Measurements from ENCODE around the gene TTLL5.
"Not testable (repeated sequence)": the region's sequence is repeated elsewhere in the genome, so short reads cannot be mapped to it uniquely, and the experiment has no call there.

Gene TTLL5

DNA sequence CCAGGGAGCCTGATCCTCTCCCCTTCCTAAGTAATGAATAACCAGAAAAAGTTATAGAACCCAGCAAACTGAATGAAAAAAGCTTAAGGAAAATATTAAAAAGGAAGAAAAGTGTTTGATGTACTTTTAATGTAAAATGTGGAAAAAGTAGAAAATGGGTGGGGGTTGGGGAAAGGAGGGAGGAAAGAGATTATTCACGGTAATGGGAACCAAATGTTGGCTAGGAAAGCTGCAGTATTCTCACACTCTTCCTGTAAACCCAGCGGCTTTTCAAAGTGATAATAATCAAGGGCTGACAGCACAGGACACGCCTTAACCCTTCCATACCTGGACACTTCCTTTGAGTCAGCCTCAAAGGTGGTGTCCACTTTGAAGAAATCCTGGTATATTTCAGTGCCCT lies 181.5 kb downstream of the TTLL5 start:
- Mint-ChIP-seq H3K27ac (ENCODE audit: low read depth) (no peak overlapping the region), H3K4me1 (no peaks in the 10 kb centered on the region), H3K27me3 (no peaks in the 10 kb centered on the region), H3K36me3 (ENCODE audit: insufficient read depth) (peaks cover 5% of the 10 kb centered on the region), H3K9me3 (no peaks in the 10 kb centered on the region), H3K4me3 (no peak overlapping the region)
- no peak for ATAC-seq (replicated peaks; ENCODE audit: extremely low read depth, poor library complexity, severe bottlenecking)
- DNase-seq (ENCODE audit: low spot score in 2 of 2) = no peak

DNA sequence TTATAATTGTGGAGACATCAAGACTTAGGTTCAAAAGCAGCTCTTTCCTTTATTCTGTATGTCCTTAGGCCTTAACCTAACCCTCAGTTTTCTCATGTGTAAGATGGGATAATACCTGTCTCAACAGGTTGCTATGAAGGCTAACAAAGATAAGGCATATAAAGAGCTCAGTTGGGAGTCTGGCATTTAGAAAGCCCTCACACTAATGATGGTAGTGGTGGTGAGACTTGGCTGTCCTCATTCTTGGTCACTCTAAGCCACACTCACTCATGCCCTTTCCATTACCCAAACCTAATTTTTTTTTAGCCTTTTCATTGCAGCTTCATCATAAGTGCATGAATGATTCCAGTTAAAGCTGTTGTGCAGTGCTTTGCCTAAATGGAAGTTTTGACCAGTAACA lies 183.4 kb downstream of the TTLL5 start:
- H3K27ac Mint-ChIP-seq (ENCODE audit: low read depth) = no peak overlapping the region
- ATAC-seq (replicated peaks; ENCODE audit: extremely low read depth, poor library complexity, severe bottlenecking) = no peak
- H3K36me3 Mint-ChIP-seq (ENCODE audit: insufficient read depth) = peaks cover 5% of the 10 kb centered on the region

DNA sequence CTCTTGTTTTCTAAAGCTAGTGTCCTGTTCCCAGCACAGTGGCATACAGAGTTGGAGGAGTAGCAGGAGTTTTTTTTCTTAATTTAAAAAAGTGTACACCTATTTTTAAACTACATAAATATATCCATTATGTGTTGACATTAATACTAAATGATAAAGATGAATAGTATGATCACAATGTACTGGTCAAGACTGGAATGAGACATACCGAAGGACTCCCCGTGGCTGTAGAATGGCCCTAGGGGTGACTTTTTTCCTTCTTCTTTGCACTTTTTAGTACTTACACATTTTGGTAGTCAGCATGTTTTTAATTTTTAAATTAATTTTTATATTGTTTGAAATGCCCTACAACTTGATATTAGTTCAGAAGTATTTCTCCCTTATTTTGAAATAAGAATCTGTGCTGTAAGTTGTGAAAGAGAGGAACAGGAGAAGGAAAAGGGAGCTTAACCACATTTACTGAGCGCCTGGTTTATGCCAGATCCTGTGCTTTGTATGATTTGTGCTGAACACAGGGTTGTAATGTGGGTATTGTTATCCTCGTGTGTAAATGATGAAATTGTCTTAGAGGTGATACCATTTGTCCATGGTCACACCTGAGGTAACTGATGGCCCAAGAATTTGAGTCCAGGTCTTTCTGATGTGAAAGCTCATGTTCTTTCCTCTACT lies 184.2 kb downstream of the TTLL5 start:
- Mint-ChIP-seq H3K27ac (ENCODE audit: low read depth) (no peak overlapping the region), H3K9me3 (no peaks in the 10 kb centered on the region), H3K4me3 (no peak overlapping the region), H3K36me3 (ENCODE audit: insufficient read depth) (peaks cover 5% of the 10 kb centered on the region), H3K4me1 (no peaks in the 10 kb centered on the region), H3K27me3 (no peaks in the 10 kb centered on the region)
- DNase-seq (ENCODE audit: low spot score in 2 of 2) = no peak
- no peak for ATAC-seq (replicated peaks; ENCODE audit: extremely low read depth, poor library complexity, severe bottlenecking)

More for the DNA sequence above, 183.4 kb downstream of the TTLL5 start:
- no peak for DNase-seq (ENCODE audit: low spot score in 2 of 2)
- Mint-ChIP-seq H3K27me3 (no peaks in the 10 kb centered on the region), H3K4me3 (no peak overlapping the region), H3K9me3 (no peaks in the 10 kb centered on the region), H3K4me1 (no peaks in the 10 kb centered on the region)

DNA sequence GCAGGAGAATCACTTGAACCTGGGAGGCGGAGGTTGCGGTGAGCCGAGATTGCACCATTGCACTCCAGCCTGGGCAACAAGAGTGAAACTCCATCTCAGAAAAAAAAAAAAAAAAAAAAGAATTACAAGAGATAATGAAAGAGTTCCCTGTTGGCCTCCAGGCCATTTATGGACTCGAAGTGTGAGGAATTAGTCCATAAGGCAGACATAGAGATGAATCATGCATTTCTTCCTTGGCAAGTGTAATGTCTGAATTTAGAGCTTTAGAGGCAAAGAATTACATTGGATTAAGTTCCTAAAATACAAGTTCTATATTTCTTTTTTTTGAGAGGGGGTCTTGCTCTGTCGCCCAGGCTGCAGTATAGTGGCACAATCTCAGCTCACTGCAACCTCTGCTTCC lies 185.6 kb downstream of the TTLL5 start:
- H3K27me3 Mint-ChIP-seq; H3K36me3 Mint-ChIP-seq (ENCODE audit: insufficient read depth); ATAC-seq (replicated peaks; ENCODE audit: extremely low read depth, poor library complexity, severe bottlenecking); H3K27ac Mint-ChIP-seq (ENCODE audit: low read depth); H3K4me3 Mint-ChIP-seq; H3K4me1 Mint-ChIP-seq; H3K9me3 Mint-ChIP-seq; DNase-seq (ENCODE audit: low spot score in 2 of 2): not testable (repeated sequence)

DNA sequence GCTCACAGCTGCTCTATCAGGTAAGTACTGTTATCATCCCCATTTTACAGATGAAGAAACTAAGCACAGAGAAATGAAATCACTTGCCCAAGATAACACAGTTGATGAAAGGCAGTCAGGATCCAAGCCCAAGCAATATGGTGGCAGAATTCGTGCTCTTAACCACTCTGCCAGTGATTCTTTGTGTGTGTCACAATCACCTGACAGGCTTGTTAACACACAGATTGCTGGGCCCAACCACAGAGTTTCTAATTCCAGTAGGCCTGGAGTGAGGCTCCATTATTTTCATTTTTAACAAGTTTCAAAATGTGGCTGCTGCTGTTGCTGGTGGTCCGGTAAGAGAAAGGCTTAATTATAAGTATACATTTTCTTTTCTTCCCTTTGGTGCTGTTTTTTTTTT lies 186.5 kb downstream of the TTLL5 start:
- H3K27ac Mint-ChIP-seq (ENCODE audit: low read depth) = no peak overlapping the region
- no peaks in the 10 kb centered on the region for H3K9me3 Mint-ChIP-seq
- ATAC-seq (replicated peaks; ENCODE audit: extremely low read depth, poor library complexity, severe bottlenecking) (no peak), DNase-seq (ENCODE audit: low spot score in 2 of 2) (no peak)
- H3K4me3 Mint-ChIP-seq = no peak overlapping the region
- no peaks in the 10 kb centered on the region for H3K27me3 Mint-ChIP-seq
- no peaks in the 10 kb centered on the region for H3K4me1 Mint-ChIP-seq
- H3K36me3 Mint-ChIP-seq (ENCODE audit: insufficient read depth) = peaks cover 2% of the 10 kb centered on the region

DNA sequence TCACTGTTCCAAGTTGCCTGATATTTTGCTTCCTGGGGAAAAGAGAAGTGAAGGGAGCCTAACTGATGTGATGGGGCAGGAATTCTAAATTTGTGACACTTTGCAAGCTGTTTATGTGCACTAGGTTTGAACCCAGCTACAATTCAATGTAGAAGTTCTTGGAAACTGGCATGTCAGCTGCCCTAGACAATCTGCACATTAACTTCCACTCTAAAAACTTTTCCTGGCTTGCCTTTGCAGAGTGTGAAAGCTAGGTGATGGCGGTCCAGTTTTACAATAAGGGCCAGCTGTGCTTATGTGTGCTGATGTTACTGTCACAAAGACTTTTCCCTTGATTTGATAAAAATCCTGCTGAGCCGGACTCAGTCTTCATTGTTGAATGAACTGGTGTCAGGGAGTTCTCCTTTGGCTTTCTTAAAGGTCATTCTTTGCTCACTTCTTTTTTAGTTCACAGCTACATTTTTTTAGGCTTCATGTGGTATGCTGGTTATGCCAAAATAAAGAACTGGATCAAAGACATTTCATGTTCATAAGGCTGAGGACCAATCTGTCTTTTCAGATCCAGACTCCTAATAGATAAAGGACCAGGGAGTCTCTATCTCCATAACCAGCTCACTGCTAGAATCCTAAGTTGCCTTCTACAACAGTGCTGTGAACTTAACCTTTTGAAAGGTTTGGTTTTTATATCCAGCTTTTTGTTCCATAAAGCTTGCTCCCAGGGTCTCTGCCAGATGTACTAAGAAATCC lies 187.3 kb downstream of the TTLL5 start:
- Mint-ChIP-seq H3K9me3 (no peaks in the 10 kb centered on the region), H3K27me3 (no peaks in the 10 kb centered on the region), H3K4me1 (no peaks in the 10 kb centered on the region), H3K27ac (ENCODE audit: low read depth) (no peak overlapping the region), H3K4me3 (no peak overlapping the region), H3K36me3 (ENCODE audit: insufficient read depth) (peaks cover 3% of the 10 kb centered on the region)
- no peak for DNase-seq (ENCODE audit: low spot score in 2 of 2)
- no peak for ATAC-seq (replicated peaks; ENCODE audit: extremely low read depth, poor library complexity, severe bottlenecking)

DNA sequence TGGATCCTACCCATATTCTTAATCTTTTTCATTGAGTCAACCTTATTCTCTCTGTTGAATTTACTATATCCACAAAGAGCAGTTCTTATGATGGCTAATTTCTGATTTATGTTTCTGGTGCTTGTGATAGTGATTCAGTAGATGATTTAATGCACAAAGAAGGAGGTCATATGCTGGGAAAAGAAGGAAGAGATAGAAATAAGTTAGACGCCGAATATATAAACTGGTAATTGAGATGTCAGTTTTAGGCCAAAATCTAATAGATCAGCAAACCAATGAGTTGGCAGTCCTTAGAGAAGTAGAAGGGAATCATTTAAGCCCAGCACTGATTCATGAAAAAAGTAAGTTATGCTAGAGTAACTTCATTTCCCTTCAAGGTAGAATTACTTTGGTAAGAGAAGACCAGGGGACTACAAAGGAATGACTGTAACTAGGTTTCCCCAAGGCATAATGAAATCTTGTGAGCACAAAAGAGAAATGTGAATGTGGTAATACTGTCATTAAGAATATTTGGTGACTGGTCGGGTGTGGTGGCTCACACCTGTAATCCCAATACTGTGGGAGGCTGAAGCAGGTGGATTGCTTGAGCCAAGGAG lies 188.4 kb downstream of the TTLL5 start:
- Mint-ChIP-seq H3K36me3 (ENCODE audit: insufficient read depth) (peaks cover 3% of the 10 kb centered on the region), H3K27me3 (no peaks in the 10 kb centered on the region), H3K27ac (ENCODE audit: low read depth) (no peak overlapping the region)

DNA sequence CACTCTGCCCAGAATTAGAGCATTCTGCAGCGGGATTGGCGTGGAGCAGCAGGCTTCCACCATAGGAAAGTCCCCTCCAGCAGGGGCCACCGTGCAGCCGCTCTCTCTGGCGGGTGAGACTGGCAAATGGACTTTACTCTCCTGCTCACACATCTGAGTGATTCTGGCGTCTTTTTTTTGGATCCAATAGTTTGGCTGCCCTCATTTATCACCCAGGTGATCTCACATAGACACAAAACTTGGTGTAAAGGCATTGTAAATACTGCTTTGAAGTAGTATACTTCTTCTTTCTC lies 190.5 kb downstream of the TTLL5 start:
- no peaks in the 10 kb centered on the region for H3K27me3 Mint-ChIP-seq
- H3K4me3 Mint-ChIP-seq = no peak overlapping the region
- ATAC-seq (replicated peaks; ENCODE audit: extremely low read depth, poor library complexity, severe bottlenecking) (no peak), DNase-seq (ENCODE audit: low spot score in 2 of 2) (no peak)
- peaks cover 3% of the 10 kb centered on the region for H3K36me3 Mint-ChIP-seq (ENCODE audit: insufficient read depth)
- no peaks in the 10 kb centered on the region for H3K9me3 Mint-ChIP-seq
- no peaks in the 10 kb centered on the region for H3K4me1 Mint-ChIP-seq
- no peak overlapping the region for H3K27ac Mint-ChIP-seq (ENCODE audit: low read depth)

More for the DNA sequence above, 188.4 kb downstream of the TTLL5 start:
- DNase-seq (ENCODE audit: low spot score in 2 of 2) (no peak), ATAC-seq (replicated peaks; ENCODE audit: extremely low read depth, poor library complexity, severe bottlenecking) (no peak)
- H3K9me3 Mint-ChIP-seq = no peaks in the 10 kb centered on the region
- H3K4me1 Mint-ChIP-seq = no peaks in the 10 kb centered on the region
- H3K4me3 Mint-ChIP-seq = no peak overlapping the region

DNA sequence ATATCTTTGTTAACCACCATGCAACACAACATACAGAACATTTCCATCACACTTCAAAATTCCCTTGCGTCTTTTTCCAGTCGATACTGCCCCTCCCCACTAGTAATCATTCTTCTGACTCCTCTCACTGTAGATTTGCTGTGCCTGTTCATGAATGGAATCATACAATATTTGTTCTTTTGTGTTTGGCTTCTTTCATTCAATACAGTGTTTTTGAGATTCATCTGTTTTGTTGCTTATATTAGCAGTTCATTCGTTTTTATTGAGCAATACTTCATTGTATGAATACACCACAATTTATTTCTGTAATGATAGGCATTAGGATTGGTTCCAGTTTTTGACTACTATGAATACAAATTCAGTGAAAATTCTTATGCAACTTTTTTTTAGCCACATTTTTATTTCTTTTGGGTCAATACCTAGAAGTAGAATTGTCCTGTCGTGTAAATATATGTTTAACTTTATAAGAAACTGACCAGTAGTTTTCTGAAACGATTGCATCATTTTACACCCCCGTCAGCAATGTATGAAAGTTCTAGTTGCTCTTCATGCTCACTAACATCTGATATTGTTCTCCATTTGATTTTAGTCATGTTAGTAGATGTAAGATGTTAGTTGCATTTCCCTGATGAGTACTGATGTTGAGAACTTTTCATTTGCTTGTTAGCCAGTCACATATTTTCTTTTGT lies 193.2 kb downstream of the TTLL5 start:
- H3K9me3 Mint-ChIP-seq = no peaks in the 10 kb centered on the region
- no peak overlapping the region for H3K27ac Mint-ChIP-seq (ENCODE audit: low read depth)
- no peak overlapping the region for H3K4me3 Mint-ChIP-seq
- no peak for DNase-seq (ENCODE audit: low spot score in 2 of 2)
- ATAC-seq (replicated peaks; ENCODE audit: extremely low read depth, poor library complexity, severe bottlenecking) = no peak
- peaks cover 1% of the 10 kb centered on the region for H3K36me3 Mint-ChIP-seq (ENCODE audit: insufficient read depth)
- H3K4me1 Mint-ChIP-seq = no peaks in the 10 kb centered on the region
- no peaks in the 10 kb centered on the region for H3K27me3 Mint-ChIP-seq

DNA sequence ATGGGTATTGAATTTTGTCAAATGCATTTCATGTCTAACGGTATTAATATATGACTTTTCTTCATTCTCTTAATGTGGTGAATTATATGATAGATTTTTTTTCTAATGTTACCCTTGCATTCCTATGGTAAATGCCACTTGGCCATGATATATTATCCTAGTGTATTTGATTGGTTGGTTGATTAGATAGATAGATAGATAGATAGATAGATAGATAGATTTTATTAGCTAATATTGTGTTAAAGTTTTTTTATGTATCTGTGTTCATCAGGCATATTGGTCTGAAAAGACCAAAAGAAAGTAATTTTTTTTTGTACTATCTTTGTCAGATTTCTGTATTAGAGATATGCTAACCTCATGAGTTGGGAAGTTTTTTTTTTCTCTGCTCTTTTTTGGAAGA lies 196.2 kb downstream of the TTLL5 start:
- Mint-ChIP-seq H3K9me3 (no peaks in the 10 kb centered on the region), H3K27ac (ENCODE audit: low read depth) (no peak overlapping the region), H3K4me1 (no peaks in the 10 kb centered on the region), H3K27me3 (no peaks in the 10 kb centered on the region), H3K36me3 (ENCODE audit: insufficient read depth) (peaks cover 1% of the 10 kb centered on the region), H3K4me3 (no peak overlapping the region)
- DNase-seq (ENCODE audit: low spot score in 2 of 2) (no peak), ATAC-seq (replicated peaks; ENCODE audit: extremely low read depth, poor library complexity, severe bottlenecking) (no peak)

DNA sequence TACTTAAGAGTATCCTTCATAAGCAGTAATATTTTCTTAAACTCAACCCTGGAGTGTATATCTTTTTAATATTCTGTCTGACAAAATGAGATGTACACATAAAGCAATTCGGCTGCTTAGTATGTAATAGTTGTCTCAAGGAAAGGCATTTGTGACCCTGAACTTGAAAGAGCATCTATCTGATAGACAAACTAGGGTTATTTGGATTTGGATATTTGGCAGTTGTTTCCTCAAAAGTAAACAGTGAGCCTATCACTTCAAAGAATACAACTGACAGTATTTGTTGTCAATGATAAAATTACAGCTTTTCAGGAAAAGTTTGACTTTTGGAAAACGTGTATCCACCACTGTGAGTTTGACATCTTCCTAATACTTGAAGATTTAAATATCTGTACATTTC lies 197.3 kb downstream of the TTLL5 start:
- H3K36me3 Mint-ChIP-seq (ENCODE audit: insufficient read depth) = peaks cover 1% of the 10 kb centered on the region
- DNase-seq (ENCODE audit: low spot score in 2 of 2) (no peak), ATAC-seq (replicated peaks; ENCODE audit: extremely low read depth, poor library complexity, severe bottlenecking) (no peak)
- H3K27ac Mint-ChIP-seq (ENCODE audit: low read depth) = no peak overlapping the region
- no peak overlapping the region for H3K4me3 Mint-ChIP-seq
- no peaks in the 10 kb centered on the region for H3K9me3 Mint-ChIP-seq
- H3K27me3 Mint-ChIP-seq = no peaks in the 10 kb centered on the region
- no peaks in the 10 kb centered on the region for H3K4me1 Mint-ChIP-seq

DNA sequence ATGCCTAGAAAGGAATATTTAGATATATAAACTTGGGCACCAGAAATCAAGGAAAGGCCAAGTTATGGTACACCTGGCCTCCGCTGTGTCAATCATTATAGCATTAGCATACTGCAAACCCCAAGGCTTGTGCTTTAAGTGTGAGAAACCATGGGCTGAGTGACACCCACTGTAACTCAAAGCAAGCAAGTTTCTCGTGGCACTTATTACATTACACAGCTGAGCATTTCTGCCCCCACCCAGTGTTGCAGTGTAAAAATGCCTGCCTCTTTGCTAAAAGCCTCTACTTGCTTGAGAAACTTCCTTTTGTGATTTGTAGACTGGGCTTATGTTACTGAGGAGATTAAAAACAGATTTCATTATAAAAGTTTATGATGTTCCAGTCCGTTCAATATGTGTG lies 198.7 kb downstream of the TTLL5 start:
- no peaks in the 10 kb centered on the region for H3K9me3 Mint-ChIP-seq
- DNase-seq (ENCODE audit: low spot score in 2 of 2) (no peak), ATAC-seq (replicated peaks; ENCODE audit: extremely low read depth, poor library complexity, severe bottlenecking) (no peak)
- no peaks in the 10 kb centered on the region for H3K27me3 Mint-ChIP-seq
- H3K27ac Mint-ChIP-seq (ENCODE audit: low read depth) = no peak overlapping the region
- no peaks in the 10 kb centered on the region for H3K4me1 Mint-ChIP-seq
- H3K36me3 Mint-ChIP-seq (ENCODE audit: insufficient read depth) = peaks cover 7% of the 10 kb centered on the region
- H3K4me3 Mint-ChIP-seq = no peak overlapping the region
